HEK293 (cell line): ENCODE results near the gene KRTAP9-8.

Experiments
- MZF1 ChIP-seq: fragments of 450-650 bp; formaldehyde crosslinking; IDR thresholded peaks from 2 replicates; pipeline ENCODE4 v1.5.1; 2017; ENCODE audit warnings: missing biosample characterization, missing genetic modification characterization, borderline replicate concordance
- ZNF571 ChIP-seq: fragments of 450-650 bp; formaldehyde crosslinking; IDR thresholded peaks from 2 replicates; pipeline ENCODE4 v1.5.0; 2017; ENCODE audit warnings: missing biosample characterization, missing genetic modification characterization
- ZNF677 ChIP-seq: fragments of 450-650 bp; IDR thresholded peaks from 2 replicates; pipeline ENCODE4 v1.5.0; 2018; ENCODE audit warnings: missing biosample characterization, mild to moderate bottlenecking, missing genetic modification characterization, moderate library complexity
- ZNF777 ChIP-seq: fragments of 450-650 bp; formaldehyde crosslinking; IDR thresholded peaks from 2 replicates; pipeline ENCODE4 v1.5.1; 2017; ENCODE audit warnings: missing biosample characterization, missing genetic modification characterization, borderline replicate concordance
- TF ChIP-seq, protein P1 (sequence below): fragments of 450-650 bp; formaldehyde crosslinking; IDR thresholded peaks from 2 replicates; pipeline ENCODE4 v1.5.1; 2016; ENCODE audit warnings: missing biosample characterization, missing genetic modification characterization
- TF ChIP-seq, protein P2 (sequence below): fragments of 450-650 bp; formaldehyde crosslinking; IDR thresholded peaks from 2 replicates; pipeline ENCODE4 v1.5.1; 2016; ENCODE audit warnings: missing biosample characterization, missing genetic modification characterization

DNA sequence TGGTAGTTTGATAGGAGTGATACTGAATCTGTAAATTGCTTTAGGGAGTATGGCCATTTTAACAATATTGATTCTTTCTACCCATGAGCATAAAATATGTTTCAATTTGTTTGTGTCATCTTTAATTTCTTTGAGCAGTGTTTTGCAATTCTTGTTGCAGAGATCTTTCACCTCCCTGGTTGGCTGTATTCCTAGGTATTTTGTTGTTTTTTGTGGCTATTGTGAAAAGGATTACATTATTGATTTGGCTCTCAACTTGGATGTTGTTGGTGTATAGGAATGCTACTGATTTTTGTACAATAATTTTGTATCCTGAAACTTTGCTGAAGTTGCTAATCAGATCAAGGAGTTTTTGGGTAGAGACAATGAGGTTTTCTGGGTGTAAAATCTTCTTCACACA, 20.6 kb downstream of the KRTAP9-8 start:
- TF ChIP-seq ZNF777 (tag by site-specific recombination) (no peak), MZF1 (no peak), ZNF571 (tag by site-specific recombination) (no peak), ZNF677 (tag by site-specific recombination) (no peak)
- TF ChIP-seq, protein P1, sequence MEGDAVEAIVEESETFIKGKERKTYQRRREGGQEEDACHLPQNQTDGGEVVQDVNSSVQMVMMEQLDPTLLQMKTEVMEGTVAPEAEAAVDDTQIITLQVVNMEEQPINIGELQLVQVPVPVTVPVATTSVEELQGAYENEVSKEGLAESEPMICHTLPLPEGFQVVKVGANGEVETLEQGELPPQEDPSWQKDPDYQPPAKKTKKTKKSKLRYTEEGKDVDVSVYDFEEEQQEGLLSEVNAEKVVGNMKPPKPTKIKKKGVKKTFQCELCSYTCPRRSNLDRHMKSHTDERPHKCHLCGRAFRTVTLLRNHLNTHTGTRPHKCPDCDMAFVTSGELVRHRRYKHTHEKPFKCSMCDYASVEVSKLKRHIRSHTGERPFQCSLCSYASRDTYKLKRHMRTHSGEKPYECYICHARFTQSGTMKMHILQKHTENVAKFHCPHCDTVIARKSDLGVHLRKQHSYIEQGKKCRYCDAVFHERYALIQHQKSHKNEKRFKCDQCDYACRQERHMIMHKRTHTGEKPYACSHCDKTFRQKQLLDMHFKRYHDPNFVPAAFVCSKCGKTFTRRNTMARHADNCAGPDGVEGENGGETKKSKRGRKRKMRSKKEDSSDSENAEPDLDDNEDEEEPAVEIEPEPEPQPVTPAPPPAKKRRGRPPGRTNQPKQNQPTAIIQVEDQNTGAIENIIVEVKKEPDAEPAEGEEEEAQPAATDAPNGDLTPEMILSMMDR (tag by site-specific recombination), result no peak
- TF ChIP-seq, protein P2, sequence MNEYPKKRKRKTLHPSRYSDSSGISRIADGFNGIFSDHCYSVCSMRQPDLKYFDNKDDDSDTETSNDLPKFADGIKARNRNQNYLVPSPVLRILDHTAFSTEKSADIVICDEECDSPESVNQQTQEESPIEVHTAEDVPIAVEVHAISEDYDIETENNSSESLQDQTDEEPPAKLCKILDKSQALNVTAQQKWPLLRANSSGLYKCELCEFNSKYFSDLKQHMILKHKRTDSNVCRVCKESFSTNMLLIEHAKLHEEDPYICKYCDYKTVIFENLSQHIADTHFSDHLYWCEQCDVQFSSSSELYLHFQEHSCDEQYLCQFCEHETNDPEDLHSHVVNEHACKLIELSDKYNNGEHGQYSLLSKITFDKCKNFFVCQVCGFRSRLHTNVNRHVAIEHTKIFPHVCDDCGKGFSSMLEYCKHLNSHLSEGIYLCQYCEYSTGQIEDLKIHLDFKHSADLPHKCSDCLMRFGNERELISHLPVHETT, result no peak
